Panc1 (cell line): ENCODE measurements around the gene DCAF8. TPM values are rescaled to one million over a fixed set of nuclear protein-coding genes. Genes with fewer than 3 reads are reported as not detected.

Source experiments
- ATAC-seq: fragments of 200-7000 bp; cut with Tn5 transposase; 2 replicates; pipeline ENCODE4 v1.9.1; 2020; ENCODE audit warnings: mild to moderate bottlenecking, moderate library complexity
- BruUV-seq: library from RNA; stranded (reverse); fragments of 400-500 nt; replicated peaks from 2 replicates; lab custom pipeline; 2021; lab: Mats Ljungman, UMichigan
- CTCF ChIA-PET: fragments of 300-600 bp; sonication (Branson Sonifier 250); formaldehyde crosslinking; loops from one replicate; lab custom pipeline; 2022; ENCODE audit warnings: antibody characterized with exemption; lab: Charles Lee
- POLR2A ChIA-PET: fragments of 300-600 bp; sonication (Branson Sonifier 250); formaldehyde crosslinking; loops from one replicate; lab custom pipeline; 2022; ENCODE audit warnings: antibody characterized with exemption; lab: Charles Lee
- DNase-seq: peaks from one replicate; pipeline ENCODE4 v3.0.0-alpha.2; 2010; ENCODE audit warnings: low read depth, low spot score
- H3K27ac ChIP-seq: 2 replicates; pipeline ENCODE4 v1.5.1; 2011; ENCODE audit warnings: mild to moderate bottlenecking, low read length, inconsistent platforms
- H3K27me3 ChIP-seq: fragments of 200-500 bp; sonication (Bioruptor generic); 2 replicates; pipeline ENCODE4 v1.6.0; 2014; ENCODE audit warnings: low read length, inconsistent platforms; ENCODE audit not compliant: control insufficient read depth, insufficient read depth
- H3K36me3 ChIP-seq: fragments of 200-500 bp; sonication (Bioruptor generic); 2 replicates; pipeline ENCODE4 v1.5.1; 2014; ENCODE audit warnings: inconsistent platforms, mild to moderate bottlenecking, low read length, moderate library complexity; ENCODE audit not compliant: control insufficient read depth, insufficient read depth
- H3K4me1 ChIP-seq: 2 replicates; pipeline ENCODE4 v1.5.1; 2011; ENCODE audit warnings: inconsistent platforms, mild to moderate bottlenecking, low read length, moderate library complexity; ENCODE audit not compliant: control insufficient read depth, insufficient read depth
- H3K4me3 ChIP-seq, 2 experiments: 2 replicates each; pipeline ENCODE4 v1.5.1; 2011 to 2012; ENCODE audit warnings: low read depth in 2 of 2, low read length in 2 of 2, mild to moderate bottlenecking in 2 of 2, inconsistent platforms in 1 of 2, moderate library complexity in 1 of 2
- H3K9me3 ChIP-seq: fragments of 200-500 bp; sonication (Bioruptor generic); 2 replicates; pipeline ENCODE4 v1.5.1; 2014; ENCODE audit warnings: low read depth, mild to moderate bottlenecking, inconsistent platforms, low read length, moderate library complexity; ENCODE audit not compliant: control insufficient read depth, insufficient read depth
- POLR2AphosphoS5 ChIP-seq: IDR thresholded peaks from 2 replicates; pipeline ENCODE4 v1.6.1; 2012; ENCODE audit warnings: mild to moderate bottlenecking, low read depth, low read length, moderate library complexity
- SIN3A ChIP-seq: IDR thresholded peaks from 2 replicates; pipeline ENCODE4 v1.6.1; 2012; ENCODE audit warnings: low read depth, mild to moderate bottlenecking, low read length, moderate library complexity, borderline replicate concordance; ENCODE audit not compliant: insufficient read depth
- TCF7L2 ChIP-seq: IDR thresholded peaks from 2 replicates; pipeline ENCODE4 v1.6.1; 2011; ENCODE audit warnings: mild to moderate bottlenecking, low read depth, low read length, inconsistent platforms
- in situ Hi-C: cut with HindIII; loops from 2 replicates; pipeline ENCODE4 v1.10.0; 2016; ENCODE audit warnings: low sequenced_read_pairs, low pct_unique_long_range_greater_than_20kb
- intact Hi-C: fragments of 100-400 bp; cut with micrococcal nuclease; formaldehyde crosslinking; loops from one replicate; pipeline ENCODE4 v1.10.0; 2022; ENCODE audit not compliant: unreplicated experiment
- total RNA-seq: library from RNA; stranded (reverse); gene quantifications from one replicate; pipeline ENCODE4 v1.2.1, GENCODE V29; 2021; ENCODE audit not compliant: unreplicated experiment
- TF ChIP-seq, protein P1 (sequence below): fragments of 450-650 bp; IDR thresholded peaks from 2 replicates; pipeline ENCODE4 v1.5.1; 2017; ENCODE audit warnings: mild to moderate bottlenecking
- TF ChIP-seq, protein P2 (sequence below), 2 experiments: IDR thresholded peaks; 2 replicates each; pipeline ENCODE4 v1.6.1; 2011 to 2012; ENCODE audit warnings: low read depth in 2 of 2, control low read depth in 1 of 2, low read length in 1 of 2, mild to moderate bottlenecking in 1 of 2, moderate library complexity in 1 of 2; ENCODE audit not compliant: insufficient read depth in 1 of 2

Gene DCAF8
- total RNA-seq, 1 experiment from 2014 or later, result 127 TPM

DNA sequence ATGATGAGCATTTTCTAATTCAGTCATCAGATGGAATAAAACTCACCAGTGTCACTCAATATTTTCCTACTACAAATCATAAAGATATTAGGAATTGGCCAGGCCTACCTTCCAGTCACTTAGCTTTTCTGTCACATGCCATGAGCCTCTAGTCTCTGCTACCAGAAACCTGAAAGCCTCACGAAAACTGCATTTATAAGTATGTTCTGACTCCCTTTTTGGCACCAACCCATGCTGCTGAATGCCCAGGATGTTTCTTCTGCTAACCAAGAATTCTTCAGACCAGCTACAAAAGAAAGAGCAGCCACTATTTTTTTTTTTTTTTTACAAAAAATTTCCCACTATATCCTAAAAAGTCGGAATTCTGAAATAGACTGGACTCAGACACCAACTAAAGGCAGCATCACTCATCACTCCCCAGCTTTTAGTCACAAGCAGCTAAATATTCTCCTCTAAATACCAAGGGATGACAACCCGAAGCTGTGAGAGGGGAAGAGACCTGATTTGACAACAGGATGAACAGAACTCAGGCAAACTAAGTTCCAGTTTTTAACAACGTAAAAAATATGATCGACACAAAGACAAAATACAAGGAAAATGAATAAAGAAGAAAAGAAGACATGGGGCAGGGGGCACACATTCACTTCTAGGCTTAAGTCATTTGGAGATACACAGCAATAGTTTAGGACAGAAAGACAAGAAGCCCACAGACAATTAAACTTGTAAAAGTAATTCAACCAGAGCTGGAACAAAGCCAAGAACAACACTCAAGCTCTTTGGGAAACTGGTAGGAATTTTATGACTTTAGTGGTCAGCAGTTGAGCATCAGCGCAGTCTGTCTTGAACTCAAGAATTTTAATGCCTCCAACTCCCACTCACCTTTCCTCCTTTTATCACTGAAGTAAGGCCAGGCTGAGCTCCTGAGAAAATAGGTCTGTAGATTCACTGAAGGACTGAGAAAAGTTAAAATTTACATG is 1.7 kb downstream of the DCAF8 start:
- no peaks in the 10 kb centered on the region for H3K27me3 ChIP-seq
- CTCF ChIA-PET, result no interaction called here
- in situ Hi-C loops, result no loop called here
- ATAC-seq (no peak), DNase-seq (no peak)
- H3K9me3 ChIP-seq, result no peaks in the 10 kb centered on the region
- TSS peak; percentile 48 for BruUV-seq
- intact Hi-C loops, result no loop called here
- H3K4me3 ChIP-seq, result peak overlapping the region; percentile 84 to 96
- TF ChIP-seq POLR2AphosphoS5 (no peak), SIN3A (no peak), TCF7L2 (no peak)
- TF ChIP-seq, protein P1, sequence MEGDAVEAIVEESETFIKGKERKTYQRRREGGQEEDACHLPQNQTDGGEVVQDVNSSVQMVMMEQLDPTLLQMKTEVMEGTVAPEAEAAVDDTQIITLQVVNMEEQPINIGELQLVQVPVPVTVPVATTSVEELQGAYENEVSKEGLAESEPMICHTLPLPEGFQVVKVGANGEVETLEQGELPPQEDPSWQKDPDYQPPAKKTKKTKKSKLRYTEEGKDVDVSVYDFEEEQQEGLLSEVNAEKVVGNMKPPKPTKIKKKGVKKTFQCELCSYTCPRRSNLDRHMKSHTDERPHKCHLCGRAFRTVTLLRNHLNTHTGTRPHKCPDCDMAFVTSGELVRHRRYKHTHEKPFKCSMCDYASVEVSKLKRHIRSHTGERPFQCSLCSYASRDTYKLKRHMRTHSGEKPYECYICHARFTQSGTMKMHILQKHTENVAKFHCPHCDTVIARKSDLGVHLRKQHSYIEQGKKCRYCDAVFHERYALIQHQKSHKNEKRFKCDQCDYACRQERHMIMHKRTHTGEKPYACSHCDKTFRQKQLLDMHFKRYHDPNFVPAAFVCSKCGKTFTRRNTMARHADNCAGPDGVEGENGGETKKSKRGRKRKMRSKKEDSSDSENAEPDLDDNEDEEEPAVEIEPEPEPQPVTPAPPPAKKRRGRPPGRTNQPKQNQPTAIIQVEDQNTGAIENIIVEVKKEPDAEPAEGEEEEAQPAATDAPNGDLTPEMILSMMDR, result no peak
- TF ChIP-seq, protein P2, sequence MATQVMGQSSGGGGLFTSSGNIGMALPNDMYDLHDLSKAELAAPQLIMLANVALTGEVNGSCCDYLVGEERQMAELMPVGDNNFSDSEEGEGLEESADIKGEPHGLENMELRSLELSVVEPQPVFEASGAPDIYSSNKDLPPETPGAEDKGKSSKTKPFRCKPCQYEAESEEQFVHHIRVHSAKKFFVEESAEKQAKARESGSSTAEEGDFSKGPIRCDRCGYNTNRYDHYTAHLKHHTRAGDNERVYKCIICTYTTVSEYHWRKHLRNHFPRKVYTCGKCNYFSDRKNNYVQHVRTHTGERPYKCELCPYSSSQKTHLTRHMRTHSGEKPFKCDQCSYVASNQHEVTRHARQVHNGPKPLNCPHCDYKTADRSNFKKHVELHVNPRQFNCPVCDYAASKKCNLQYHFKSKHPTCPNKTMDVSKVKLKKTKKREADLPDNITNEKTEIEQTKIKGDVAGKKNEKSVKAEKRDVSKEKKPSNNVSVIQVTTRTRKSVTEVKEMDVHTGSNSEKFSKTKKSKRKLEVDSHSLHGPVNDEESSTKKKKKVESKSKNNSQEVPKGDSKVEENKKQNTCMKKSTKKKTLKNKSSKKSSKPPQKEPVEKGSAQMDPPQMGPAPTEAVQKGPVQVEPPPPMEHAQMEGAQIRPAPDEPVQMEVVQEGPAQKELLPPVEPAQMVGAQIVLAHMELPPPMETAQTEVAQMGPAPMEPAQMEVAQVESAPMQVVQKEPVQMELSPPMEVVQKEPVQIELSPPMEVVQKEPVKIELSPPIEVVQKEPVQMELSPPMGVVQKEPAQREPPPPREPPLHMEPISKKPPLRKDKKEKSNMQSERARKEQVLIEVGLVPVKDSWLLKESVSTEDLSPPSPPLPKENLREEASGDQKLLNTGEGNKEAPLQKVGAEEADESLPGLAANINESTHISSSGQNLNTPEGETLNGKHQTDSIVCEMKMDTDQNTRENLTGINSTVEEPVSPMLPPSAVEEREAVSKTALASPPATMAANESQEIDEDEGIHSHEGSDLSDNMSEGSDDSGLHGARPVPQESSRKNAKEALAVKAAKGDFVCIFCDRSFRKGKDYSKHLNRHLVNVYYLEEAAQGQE (IDR thresholded peaks at IDR 0.05; ENCODE audit: insufficient read depth in 1 of 2, low read depth in 2 of 2, low read length in 1 of 2), result no peak
- POLR2A ChIA-PET, result interaction anchor here (1.0 kb wide), 1 partner anchor 25 kb away, joined by 3 read pairs; no protein-coding TSS in a partner anchor
- H3K36me3 ChIP-seq, result no peaks in the 10 kb centered on the region; the same call in none of the 2 replicates
- peak overlapping the region; percentile 98 for H3K27ac ChIP-seq
- H3K4me1 ChIP-seq, result peaks cover 29% of the 10 kb centered on the region

DNA sequence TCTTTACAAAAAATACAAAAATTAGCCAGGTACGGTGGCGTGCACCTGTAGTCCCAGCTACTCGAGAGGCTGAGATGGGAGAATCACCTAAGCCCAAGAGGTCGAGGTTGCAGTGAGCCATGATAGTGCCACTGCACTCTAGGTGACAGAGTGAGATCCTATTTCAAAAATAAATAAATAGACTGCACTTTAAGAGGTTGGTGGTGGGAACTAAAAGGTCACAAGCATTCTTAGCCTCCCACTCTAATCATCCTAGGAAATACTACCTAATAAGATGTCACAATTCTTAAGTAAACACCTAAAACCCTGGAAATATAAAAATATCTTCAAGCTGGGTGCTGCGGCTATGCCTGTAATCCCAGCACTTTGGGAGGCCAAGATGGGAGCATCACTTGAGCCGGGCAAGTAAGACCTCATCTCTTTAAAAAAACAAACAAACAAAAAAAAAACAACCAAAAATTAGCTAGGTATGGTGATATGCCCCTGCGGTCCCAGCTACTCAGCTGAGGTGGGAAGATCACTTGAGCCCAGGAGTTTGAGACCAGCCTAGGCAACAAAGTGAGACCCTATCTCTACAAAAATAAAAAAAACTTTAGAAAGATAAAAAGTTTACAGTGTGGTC is 4.1 kb downstream of the DCAF8 start:
- DNase-seq (no peak), ATAC-seq (no peak)
- H3K27me3 ChIP-seq, result no peaks in the 10 kb centered on the region
- ChIA-PET CTCF (no interaction called here), POLR2A (interaction anchor here (0.7 kb wide), 1 partner anchor 28 kb away, joined by 3 read pairs; no protein-coding TSS in a partner anchor)
- in situ Hi-C loops (no loop called here), intact Hi-C loops (no loop called here)
- TF ChIP-seq, protein P2 (IDR thresholded peaks at IDR 0.05; ENCODE audit: insufficient read depth in 1 of 2, low read depth in 2 of 2, low read length in 1 of 2), result no peak
- TF ChIP-seq, protein P1, result no peak
- TF ChIP-seq POLR2AphosphoS5 (no peak), TCF7L2 (no peak), SIN3A (no peak)
- peaks cover 29% of the 10 kb centered on the region for H3K4me1 ChIP-seq
- H3K36me3 ChIP-seq, result no peaks in the 10 kb centered on the region; the same call in none of the 2 replicates
- H3K4me3 ChIP-seq, result no peak overlapping the region
- H3K9me3 ChIP-seq, result no peaks in the 10 kb centered on the region
- no peak overlapping the region for H3K27ac ChIP-seq
- BruUV-seq, result no TSS peak
